Common myeloid progenitor, CD34-positive (primary cell): Measurements from ENCODE around the gene SLC7A6.

Experiments
- CTCF ChIA-PET: fragments of 350-600 bp; sonication (Branson Sonifier 250); formaldehyde crosslinking; loops from one replicate; lab custom pipeline; 2021; ENCODE audit warnings: antibody characterized with exemption; lab: Charles Lee
- POLR2A ChIA-PET: fragments of 350-600 bp; sonication (Branson Sonifier 250); formaldehyde crosslinking; loops from one replicate; lab custom pipeline; 2021; ENCODE audit warnings: antibody characterized with exemption; lab: Charles Lee
- DNase-seq, 3 donors: peaks; one replicate each; pipeline versions ENCODE4 v3.0.0 to v3.0.0-alpha.2; 2013
- H3K27ac ChIP-seq, 2 experiments: 1 replicate in 1 of 2; 2 replicates in 1 of 2; pipeline ENCODE4 v1.7.0; 2013; ENCODE audit warnings: inconsistent platforms in 2 of 2, low read length in 2 of 2, mild to moderate bottlenecking in 2 of 2, low read depth in 1 of 2, moderate library complexity in 1 of 2; ENCODE audit not compliant: severe bottlenecking in 2 of 2, insufficient read depth in 1 of 2, poor library complexity in 1 of 2
- H3K27me3 ChIP-seq, 5 experiments: replicated peaks in 2 of 5; 1 replicate in 3 of 5; 2 replicates in 2 of 5; pipeline versions ENCODE4 v1.6.1 to v1.7.0; 2013; ENCODE audit warnings: low read length in 4 of 5, mild to moderate bottlenecking in 2 of 5, moderate library complexity in 2 of 5, inconsistent platforms in 1 of 5; ENCODE audit not compliant: insufficient read depth in 5 of 5, control insufficient read depth in 4 of 5
- H3K36me3 ChIP-seq, 4 experiments: 1 replicate in 2 of 4; 2 replicates in 2 of 4; pipeline versions ENCODE4 v1.6.1 to v1.7.0; 2013; ENCODE audit warnings: low read length in 3 of 4, control low read depth in 1 of 4, mild to moderate bottlenecking in 1 of 4; ENCODE audit not compliant: control insufficient read depth in 4 of 4, insufficient read depth in 4 of 4
- H3K4me1 ChIP-seq, 4 experiments: 1 replicate in 3 of 4; 2 replicates in 1 of 4; pipeline versions ENCODE4 v1.6.1 to v1.7.1; 2013; ENCODE audit warnings: low read length in 3 of 4, mild to moderate bottlenecking in 3 of 4, control low read depth in 1 of 4, inconsistent platforms in 1 of 4, moderate library complexity in 1 of 4; ENCODE audit not compliant: control insufficient read depth in 4 of 4, insufficient read depth in 4 of 4; ENCODE audit errors: control extremely low read depth in 1 of 4
- H3K4me3 ChIP-seq, 7 experiments: 1 replicate in 4 of 7; 2 replicates in 3 of 7; pipeline versions ENCODE4 v1.5.1 to v1.7.0; 2013; ENCODE audit warnings: mild to moderate bottlenecking in 7 of 7, low read length in 6 of 7, moderate library complexity in 6 of 7, inconsistent platforms in 2 of 7, low read depth in 2 of 7, control low read depth in 1 of 7; ENCODE audit not compliant: insufficient read depth in 4 of 7, control insufficient read depth in 1 of 7; ENCODE audit errors: extremely low read depth in 1 of 7
- H3K9me3 ChIP-seq, 5 experiments: 1 replicate in 4 of 5; 2 replicates in 1 of 5; pipeline versions ENCODE4 v1.6.1 to v1.7.1; 2013; ENCODE audit warnings: low read length in 4 of 5, mild to moderate bottlenecking in 2 of 5, inconsistent platforms in 1 of 5, low read depth in 1 of 5, moderate library complexity in 1 of 5; ENCODE audit not compliant: control insufficient read depth in 4 of 5, insufficient read depth in 2 of 5; ENCODE audit errors: control extremely low read depth in 1 of 5
- WGBS: methylation state at CpG from one replicate; pipeline ENCODE4 v1.1.5; 2013; ENCODE audit not compliant: insufficient coverage; 5-methylcytosine and 5-hydroxymethylcytosine counted together

SLC7A6 gene

DNA sequence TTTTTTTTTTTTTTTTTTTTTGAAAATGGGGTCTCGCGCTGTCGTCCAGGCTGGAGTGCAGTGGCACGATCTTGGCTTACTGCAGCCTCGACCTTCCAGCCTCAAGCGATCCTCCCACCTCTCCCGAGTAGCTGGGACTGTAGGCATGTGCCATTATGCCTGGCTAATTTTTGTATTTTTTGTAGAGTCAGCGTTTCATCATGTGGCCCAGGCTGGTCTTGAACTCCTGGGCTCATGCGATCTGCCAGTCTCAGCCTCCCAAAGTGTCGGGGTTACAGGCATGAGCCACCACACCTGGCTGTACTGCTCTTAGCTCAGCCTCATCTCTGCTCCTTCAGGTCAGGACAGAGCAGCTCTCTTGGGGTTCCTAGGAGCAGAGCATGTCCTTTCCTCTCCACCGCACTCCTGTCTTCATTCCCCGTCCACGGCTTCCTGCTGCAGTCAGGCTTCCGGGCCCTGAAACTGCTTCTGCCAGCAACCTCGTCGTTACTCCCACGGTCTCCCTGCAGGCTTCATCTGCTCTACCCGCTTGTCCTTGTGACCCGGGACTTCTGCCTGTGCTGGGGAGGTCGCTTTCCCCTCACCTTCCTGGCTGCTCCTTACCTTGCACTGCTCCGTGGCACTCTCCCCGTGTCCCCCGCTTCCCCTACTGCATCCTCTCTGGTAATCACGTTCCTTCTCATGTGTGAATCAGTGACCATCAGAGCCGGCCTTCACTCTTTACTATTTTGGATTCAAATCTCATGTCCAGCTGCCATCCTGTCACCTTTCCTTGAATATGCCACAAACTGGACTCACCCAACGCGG is 84.5 kb downstream of the SLC7A6 start:
- POLR2A ChIA-PET: no interaction called here

DNA sequence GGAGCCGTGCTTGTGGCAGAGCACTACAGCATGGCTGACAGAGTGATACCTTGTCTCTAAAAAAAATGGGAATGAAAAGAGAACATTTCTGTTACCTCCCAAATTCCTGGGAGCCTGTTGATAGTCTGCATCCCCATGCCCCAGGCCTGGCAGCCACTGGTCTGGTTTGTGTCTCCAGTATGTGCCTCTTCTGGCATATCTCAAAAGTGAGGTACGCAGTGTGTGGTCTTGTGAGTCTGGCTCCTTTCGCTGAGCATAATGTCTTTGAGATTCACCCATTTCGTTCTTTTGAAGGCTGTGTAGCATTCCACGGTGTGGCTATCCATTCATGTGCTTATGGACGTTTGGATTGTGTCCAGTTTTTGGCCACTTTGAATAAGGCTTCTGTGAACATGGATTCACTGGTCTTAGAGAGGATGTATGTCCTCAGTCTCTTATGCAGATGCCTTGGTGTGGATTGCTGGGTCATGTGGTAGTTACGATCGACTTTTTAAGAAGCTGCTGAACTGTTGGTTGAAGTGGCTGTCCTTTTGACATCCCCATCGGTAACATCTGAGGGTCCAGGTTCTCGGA is 85.6 kb downstream of the SLC7A6 start:
- 100% methylated on average over 7 of the region's 10 CpGs for WGBS
- Histone ChIP-seq H3K27ac (no peak overlapping the region), H3K9me3 (no peaks in the 10 kb centered on the region), H3K4me3 (no peak overlapping the region), H3K36me3 (peaks cover 9 to 97% (median 75%) of the 10 kb centered on the region in 4 experiments), H3K4me1 (peaks cover 0 to 6% (median 1%) of the 10 kb centered on the region in 4 experiments), H3K27me3 (no peaks in the 10 kb centered on the region)
- CTCF ChIA-PET: no interaction called here
- POLR2A ChIA-PET: no interaction called here
- no peak for DNase-seq

More for the DNA sequence above, 84.5 kb downstream of the SLC7A6 start:
- CTCF ChIA-PET: interaction anchor here (1.2 kb wide), 1 partner anchor 9 kb away, joined by 3 read pairs; no protein-coding TSS in a partner anchor
- no peak for DNase-seq
- H3K4me3 ChIP-seq: no peak overlapping the region
- H3K27ac ChIP-seq: no peak overlapping the region
- H3K4me1 ChIP-seq: peaks cover 0 to 3% (median under 1%) of the 10 kb centered on the region in 4 experiments
- WGBS: 99% methylated on average over 22 of the region's 27 CpGs
- H3K36me3 ChIP-seq: peaks cover 7 to 96% (median 73%) of the 10 kb centered on the region in 4 experiments
- H3K9me3 ChIP-seq: no peaks in the 10 kb centered on the region
- H3K27me3 ChIP-seq: no peaks in the 10 kb centered on the region

DNA sequence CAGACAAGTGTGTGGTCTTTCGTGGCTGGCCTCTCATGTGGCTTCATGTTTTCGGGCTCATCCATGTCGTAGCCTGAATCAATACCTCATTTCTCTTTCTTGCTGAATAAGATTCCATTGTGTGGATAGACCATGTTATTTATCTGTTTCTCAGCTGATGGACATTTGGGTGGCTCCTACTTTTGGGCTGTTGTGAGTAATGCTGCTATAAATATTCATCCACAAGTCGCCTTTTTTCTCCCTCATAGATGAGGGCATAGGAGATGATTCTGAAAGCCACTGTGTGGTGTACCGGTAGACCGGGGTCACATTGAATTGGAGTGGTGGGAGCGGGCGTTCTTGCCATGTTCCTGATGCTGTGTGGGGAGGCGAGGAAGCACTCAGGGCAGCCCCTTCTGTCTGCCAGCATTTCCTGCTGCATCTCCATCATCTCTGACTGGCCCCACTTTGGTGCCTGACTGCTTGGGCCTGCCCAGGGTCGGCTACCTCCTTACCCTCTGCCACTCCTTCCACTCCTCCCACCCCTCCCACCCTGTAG is 86.6 kb downstream of the SLC7A6 start:
- 84% methylated on average over 2 of the region's 10 CpGs for WGBS
- Histone ChIP-seq H3K36me3 (peaks cover 8 to 93% (median 70%) of the 10 kb centered on the region in 4 experiments), H3K27ac (no peak overlapping the region), H3K4me3 (no peak overlapping the region), H3K4me1 (peaks cover 0 to 16% (median 10%) of the 10 kb centered on the region in 4 experiments), H3K9me3 (no peaks in the 10 kb centered on the region), H3K27me3 (no peaks in the 10 kb centered on the region)
- DNase-seq: no peak
- POLR2A ChIA-PET: no interaction called here
- CTCF ChIA-PET: no interaction called here
